Activated CD4-positive, CD25-positive, alpha-beta regulatory T cell treated with anti-CD3 and anti-CD28 coated beads, Interleukin-2, amount 50 U/mL, for 24 hours (primary cell): Measurements from ENCODE around the gene TNK2.
A peak's percentile ranks its signal among the peaks of the same experiment; 100 is the strongest.
"Not testable (repeated sequence)": the region's sequence is repeated elsewhere in the genome, so short reads cannot be mapped to it uniquely, and the experiment has no call there.

Source experiments
- ATAC-seq, 2 donors: fragments of 150-1000 bp; cut with Tn5 transposase; one replicate each; pipeline ENCODE4 v1.10.0; 2021; ENCODE audit warnings: mild to moderate bottlenecking in 1 of 2, moderate library complexity in 1 of 2

TNK2 gene

DNA sequence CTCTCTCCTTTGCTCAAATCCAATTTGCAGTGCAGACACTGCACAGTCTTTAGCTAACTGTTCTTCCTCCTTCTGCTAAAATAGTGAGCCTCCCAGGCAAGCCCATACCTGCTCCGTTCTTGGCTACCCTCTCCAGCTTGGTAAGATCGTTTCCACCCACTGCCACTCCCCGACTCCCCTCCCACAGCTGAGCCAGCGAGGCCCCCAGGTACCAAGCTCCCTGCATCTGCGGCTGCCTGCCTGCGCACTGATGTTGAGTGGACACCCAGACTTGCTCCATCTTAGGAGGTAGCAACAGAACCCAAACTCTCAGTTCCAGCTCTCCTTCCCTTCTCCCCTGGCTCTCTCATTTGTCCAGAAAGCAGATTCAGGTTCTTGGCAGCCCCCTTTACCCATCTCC lies 7.9 kb upstream of the TNK2 start:
- ATAC-seq, result no peak

DNA sequence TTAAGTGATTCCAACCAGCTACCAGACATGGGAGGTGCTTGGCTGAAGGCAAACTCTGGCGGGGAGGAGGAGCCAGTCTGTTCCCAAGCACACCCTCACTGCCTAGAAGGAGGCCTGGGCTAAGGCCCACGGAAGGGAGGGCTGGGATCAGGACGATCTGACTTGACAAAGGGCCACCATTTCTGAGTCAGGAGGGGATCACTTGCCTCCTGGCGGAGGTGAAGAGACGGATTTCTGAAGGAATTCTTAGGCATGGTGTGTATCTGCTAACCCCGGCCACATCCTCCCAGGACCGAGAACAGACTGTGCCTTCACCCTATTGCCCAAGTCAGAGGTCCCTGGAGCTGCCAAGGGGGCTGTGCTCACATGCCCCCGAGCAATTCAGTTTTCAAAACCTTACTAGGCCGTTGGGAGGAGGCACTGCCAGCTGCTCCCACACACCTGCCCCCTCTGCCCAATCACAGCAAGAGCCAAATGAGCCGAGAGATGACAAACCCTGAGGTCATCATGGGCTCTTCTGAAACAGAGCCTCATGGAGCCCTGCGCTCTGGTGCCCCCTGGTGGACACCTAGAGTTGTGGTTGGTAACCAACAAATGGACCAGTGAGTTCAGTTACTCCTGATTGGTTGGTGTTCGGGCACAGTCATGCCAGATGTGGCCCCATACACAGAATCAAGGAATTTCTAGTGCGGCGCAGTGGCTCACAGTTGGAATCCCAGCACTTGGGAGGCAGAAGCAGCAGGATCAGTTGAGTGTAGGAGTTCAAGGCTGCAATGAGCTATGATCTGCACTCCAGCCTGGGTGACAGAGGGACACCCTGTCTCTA lies 6.5 kb upstream of the TNK2 start:
- ATAC-seq, result peak; percentile 100

- ATAC-seq, result not testable (repeated sequence)
Observed at GRCh38 chr3:195914146-195914545, 5.8 kb upstream of the TNK2 start.

DNA sequence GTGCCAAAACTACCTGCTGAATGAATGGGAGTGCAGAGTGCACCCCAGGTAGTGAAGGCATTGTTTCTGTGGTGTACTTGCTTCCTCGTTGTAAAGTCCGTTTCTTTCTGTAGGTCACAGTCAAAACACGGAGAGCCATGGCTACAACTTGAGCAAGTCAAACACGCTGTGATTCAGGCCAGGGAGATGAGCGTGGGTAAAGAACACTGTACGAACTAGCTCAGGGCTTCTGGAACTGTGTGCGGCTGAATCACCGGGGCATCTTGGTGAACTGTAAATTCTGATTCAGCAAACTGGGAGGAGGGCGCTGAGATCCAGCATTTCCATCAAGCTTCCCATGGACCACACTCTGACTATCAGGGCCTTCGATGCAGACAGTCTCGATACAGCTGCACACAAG lies 5.0 kb upstream of the TNK2 start:
- no peak for ATAC-seq

GRCh38 chr3:195911946-195912270 lies 3.6 kb upstream of the TNK2 start:
- no peak for ATAC-seq

GRCh38 chr3:195911041-195911945 lies 2.9 kb upstream of the TNK2 start:
- ATAC-seq, result no peak

DNA sequence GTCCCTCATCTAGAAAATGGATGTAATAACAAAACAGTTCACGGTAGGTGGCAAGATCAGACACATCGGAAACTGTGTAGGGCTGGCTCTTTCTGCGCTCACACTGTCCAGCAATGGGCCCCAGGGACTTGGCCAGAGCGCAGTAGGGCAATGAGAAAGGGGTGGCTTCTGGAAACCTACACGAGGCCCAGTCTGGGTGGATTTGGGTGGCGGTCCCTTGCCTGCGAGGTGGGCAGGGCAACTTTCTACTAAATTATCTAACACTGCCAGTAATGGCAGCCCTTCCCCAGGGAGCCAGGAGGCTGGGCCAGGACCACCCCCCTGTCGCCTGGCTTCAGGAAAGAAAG lies 2.1 kb upstream of the TNK2 start:
- ATAC-seq, result no peak

GRCh38 chr3:195909644-195910498 lies 1.5 kb upstream of the TNK2 start:
- ATAC-seq, result peak; percentile 60 to 63

DNA sequence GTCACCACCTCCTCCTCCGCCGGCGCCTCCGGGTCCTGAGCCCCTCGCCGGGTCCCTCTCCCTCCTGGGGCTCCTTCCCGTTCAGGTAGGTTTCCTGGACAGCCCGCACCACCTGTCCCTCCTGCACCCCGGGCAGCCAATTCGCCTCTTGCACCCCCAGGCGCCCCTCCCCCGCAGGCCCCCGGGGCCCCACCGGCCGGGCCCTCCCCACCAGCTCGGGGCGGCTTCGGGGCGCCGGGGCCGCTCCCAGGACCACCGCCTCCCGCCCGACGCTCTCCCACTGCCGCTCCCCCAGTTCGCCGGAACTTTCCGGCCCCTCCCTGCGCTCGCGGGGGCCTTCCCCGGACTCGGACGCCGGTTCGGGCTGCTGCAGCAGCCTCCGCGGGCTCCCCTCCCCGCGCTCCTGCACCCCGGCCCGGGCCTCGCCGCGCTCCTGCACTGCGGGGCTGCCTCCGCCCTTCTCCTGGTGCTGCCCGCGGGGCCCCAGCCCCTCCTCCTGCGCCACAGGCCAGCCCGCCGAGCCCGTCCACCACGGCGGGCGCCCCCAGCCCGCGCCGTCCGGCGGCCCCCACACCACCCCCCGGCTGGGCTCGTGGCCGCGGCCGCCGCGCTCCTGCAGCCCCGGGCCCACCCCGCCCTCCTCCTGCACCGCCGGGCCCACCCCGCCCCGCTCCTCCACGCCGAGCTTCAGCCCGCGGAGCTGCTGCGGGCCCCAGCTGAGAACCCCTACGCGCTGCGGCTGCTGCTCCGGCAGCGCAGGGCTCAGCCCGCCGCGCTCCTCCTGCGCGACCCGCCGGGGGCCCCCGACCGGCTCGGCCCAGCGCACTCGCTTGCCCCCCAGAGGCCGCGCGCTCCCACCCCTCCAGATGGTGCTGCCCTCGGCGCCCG lies 587 bp upstream of the TNK2 start:
- ATAC-seq, result peak; percentile 14 to 17

DNA sequence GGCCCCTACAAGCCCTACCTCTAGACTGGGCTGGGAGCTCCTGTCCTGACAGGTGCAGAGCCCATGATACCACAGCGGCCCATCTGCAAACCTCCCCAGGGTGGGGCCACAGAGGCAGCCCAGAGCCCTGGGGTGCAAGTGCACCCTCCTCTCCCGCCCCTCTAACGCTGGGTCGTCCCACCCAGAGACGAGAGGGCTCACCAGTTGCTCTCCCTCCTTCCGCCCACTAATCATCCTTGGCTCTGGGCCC lies 742 bp downstream of the TNK2 start:
- peak in 1 of 2 donors; percentile 2 for ATAC-seq

DNA sequence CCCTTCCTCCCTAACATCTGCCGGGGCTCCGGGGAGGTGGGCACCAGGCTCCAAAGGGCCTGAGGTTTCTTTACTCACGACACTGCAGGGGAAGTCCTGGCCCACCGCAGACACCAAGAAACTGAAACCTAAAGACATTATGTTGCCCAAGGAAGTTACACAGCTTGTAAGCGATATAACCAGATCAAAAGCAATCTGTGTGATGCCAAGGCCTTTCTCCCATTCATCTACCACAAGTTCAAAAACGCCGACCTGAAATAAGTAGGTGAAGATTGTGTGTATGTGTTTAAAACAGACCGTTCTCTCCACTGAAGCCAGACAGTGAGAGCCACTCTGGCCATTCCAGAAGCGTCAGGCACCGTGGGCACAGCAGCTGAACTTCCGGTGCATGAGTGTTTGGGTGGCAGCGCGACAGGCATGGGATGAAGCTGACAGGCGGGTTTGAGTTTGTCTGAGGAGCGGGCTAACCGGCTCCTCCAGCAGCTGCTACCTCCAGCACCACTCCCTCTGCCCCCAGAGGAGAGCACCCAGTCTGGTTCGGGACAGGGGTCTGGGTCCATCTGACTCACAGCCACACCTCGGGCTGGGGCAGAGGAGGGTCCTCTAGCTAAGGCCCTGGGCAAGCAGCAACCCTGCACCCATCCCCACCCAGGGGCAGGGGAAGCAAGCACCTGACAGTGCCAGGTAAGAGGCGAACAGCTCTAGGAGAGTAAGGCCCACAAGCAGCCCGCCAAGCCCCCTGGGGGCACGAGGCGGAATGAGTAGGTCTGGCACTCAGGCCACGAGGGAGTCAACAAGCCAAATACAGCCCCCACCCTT lies 1.3 kb downstream of the TNK2 start:
- ATAC-seq, result peak; percentile 61

- ATAC-seq, result no peak
Observed at GRCh38 chr3:195905970-195906864, 2.1 kb downstream of the TNK2 start.

GRCh38 chr3:195904368-195904767 lies 4.0 kb downstream of the TNK2 start:
- ATAC-seq, result no peak

DNA sequence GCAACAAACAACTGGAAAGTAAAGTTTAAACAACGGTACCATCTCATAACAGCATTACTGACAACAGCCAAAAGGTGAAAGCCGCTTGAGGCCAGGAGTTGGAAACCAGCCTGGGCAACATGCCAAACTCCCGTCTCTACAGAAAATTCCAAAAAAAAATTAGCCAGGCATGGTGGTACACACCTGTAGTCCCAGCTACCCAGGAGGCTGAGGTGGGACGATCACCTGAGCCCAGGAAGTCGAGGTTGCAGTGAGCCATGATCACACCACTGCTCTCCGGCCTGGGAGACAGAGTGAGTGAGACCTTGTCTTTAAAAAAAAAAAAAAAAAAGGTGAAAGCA lies 4.4 kb downstream of the TNK2 start:
- ATAC-seq, result no peak

GRCh38 chr3:195902634-195903033 lies 5.7 kb downstream of the TNK2 start:
- ATAC-seq, result not testable (repeated sequence)

- ATAC-seq, result not testable (repeated sequence)
Observed at GRCh38 chr3:195901836-195902585, 6.3 kb downstream of the TNK2 start.

GRCh38 chr3:195900436-195901355 lies 7.7 kb downstream of the TNK2 start:
- peak; percentile 29 to 56 for ATAC-seq

DNA sequence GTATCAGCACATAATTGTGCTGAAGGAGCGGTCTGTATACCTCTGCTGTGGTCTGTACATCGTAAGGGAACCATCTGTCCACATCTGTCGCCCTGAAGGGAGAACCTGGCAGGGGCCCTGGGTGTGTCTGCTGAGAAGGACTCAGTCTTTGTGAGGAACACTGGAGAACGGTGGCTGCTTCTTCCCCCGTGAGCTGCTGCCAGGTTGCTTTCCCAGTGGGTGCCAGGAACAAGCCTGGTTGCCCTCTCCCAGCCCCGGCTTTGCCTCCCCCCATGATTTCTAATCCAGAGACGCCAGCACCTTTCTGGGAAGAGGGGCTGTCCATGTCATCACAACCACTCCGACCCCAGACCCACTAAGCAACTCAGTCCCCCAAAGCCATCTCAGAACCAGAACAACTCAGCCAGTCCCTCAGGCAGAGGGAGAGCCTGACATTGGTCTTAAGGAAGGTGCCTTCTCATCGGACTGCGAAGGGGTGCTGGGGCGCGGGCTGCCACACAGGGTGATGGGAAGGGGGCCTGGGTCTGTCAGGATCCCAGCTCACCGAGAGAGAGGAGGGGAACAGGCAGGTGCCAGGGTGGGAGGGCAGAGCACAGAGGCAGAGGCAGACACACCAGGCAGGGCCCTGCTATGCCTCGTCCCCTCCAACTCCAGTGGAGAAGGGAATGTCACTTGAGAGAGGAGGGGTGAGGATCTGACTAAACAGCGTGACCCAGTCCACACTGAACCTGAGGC lies 8.5 kb downstream of the TNK2 start:
- ATAC-seq, result no peak
